Activated B cell treated with CpG ODN at 0.5 μM for 24 hours (primary cell): ENCODE measurements around the gene DGKB. TPM values are rescaled to one million over a fixed set of nuclear protein-coding genes. Genes with fewer than 3 reads are reported as not detected.

ENCODE experiments used
- ATAC-seq: fragments of 200-7000 bp; cut with Tn5 transposase; one replicate; pipeline ENCODE4 v1.10.0; 2021; ENCODE audit warnings: low read depth, mild to moderate bottlenecking, moderate library complexity
- CTCF ChIA-PET: fragments of 350-600 bp; sonication (Branson Sonifier 250); formaldehyde crosslinking; loops from one replicate; lab custom pipeline; 2021; ENCODE audit warnings: antibody characterized with exemption; lab: Charles Lee
- POLR2A ChIA-PET: fragments of 350-600 bp; sonication (Branson Sonifier 250); formaldehyde crosslinking; loops from one replicate; lab custom pipeline; 2021; ENCODE audit warnings: antibody characterized with exemption; lab: Charles Lee
- DNase-seq: peaks from one replicate; pipeline ENCODE4 v3.0.0; 2022
- H3K27ac Mint-ChIP-seq: one replicate; pipeline ENCODE4 v1.8.0; 2020; ENCODE audit warnings: mixed read lengths
- H3K27me3 Mint-ChIP-seq: one replicate; pipeline ENCODE4 v1.8.0; 2021; ENCODE audit warnings: mixed read lengths
- H3K36me3 Mint-ChIP-seq: one replicate; pipeline ENCODE4 v1.8.0; 2021; ENCODE audit warnings: low read depth, mixed read lengths
- H3K4me1 Mint-ChIP-seq: one replicate; pipeline ENCODE4 v1.8.0; 2021; ENCODE audit warnings: mixed read lengths
- H3K4me3 Mint-ChIP-seq: one replicate; pipeline ENCODE4 v1.8.0; 2020; ENCODE audit warnings: mild to moderate bottlenecking, mixed read lengths
- H3K9me3 Mint-ChIP-seq: one replicate; pipeline ENCODE4 v1.8.0; 2020; ENCODE audit warnings: mixed read lengths
- CTCF ChIP-seq: fragments of 200-600 bp; IDR thresholded peaks from one replicate; pipeline ENCODE4 v1.8.0; 2022; ENCODE audit warnings: antibody characterized with exemption, mild to moderate bottlenecking
- intact Hi-C: fragments of 100-400 bp; cut with micrococcal nuclease; formaldehyde crosslinking; loops from one replicate; pipeline ENCODE4 v1.15.1; 2024
- total RNA-seq: library from RNA; stranded (reverse); gene quantifications from 2 replicates; pipeline ENCODE4 v1.2.3, GENCODE V29; 2022

Gene DGKB
- total RNA-seq, 1 donor from 2014 or later, result not detected

GRCh38 chr7:14850039-14850438 lies 52.5 kb downstream of the DGKB start:
- H3K4me1 Mint-ChIP-seq, result no peaks in the 10 kb centered on the region
- intact Hi-C loops, result no loop called here
- DNase-seq, result no peak
- no peaks in the 10 kb centered on the region for H3K27me3 Mint-ChIP-seq
- ATAC-seq, result no peak
- no peak for TF ChIP-seq CTCF
- H3K4me3 Mint-ChIP-seq, result no peak overlapping the region
- H3K27ac Mint-ChIP-seq, result no peak overlapping the region
- POLR2A ChIA-PET, result no interaction called here
- peaks cover 7% of the 10 kb centered on the region for H3K9me3 Mint-ChIP-seq
- no peaks in the 10 kb centered on the region for H3K36me3 Mint-ChIP-seq
- CTCF ChIA-PET, result no interaction called here

GRCh38 chr7:14846405-14846804 lies 56.1 kb downstream of the DGKB start:
- ChIA-PET CTCF (no interaction called here), POLR2A (no interaction called here)
- Mint-ChIP-seq H3K4me3 (no peak overlapping the region), H3K9me3 (peaks cover 7% of the 10 kb centered on the region), H3K27me3 (no peaks in the 10 kb centered on the region), H3K4me1 (no peaks in the 10 kb centered on the region), H3K36me3 (no peaks in the 10 kb centered on the region), H3K27ac (no peak overlapping the region)
- no peak for DNase-seq
- intact Hi-C loops, result no loop called here
- no peak for ATAC-seq
- no peak for TF ChIP-seq CTCF

GRCh38 chr7:14843755-14844154 lies 58.8 kb downstream of the DGKB start:
- CTCF ChIA-PET, result no interaction called here
- Mint-ChIP-seq H3K27me3 (no peaks in the 10 kb centered on the region), H3K36me3 (no peaks in the 10 kb centered on the region), H3K4me1 (no peaks in the 10 kb centered on the region), H3K9me3 (peaks cover 2% of the 10 kb centered on the region), H3K27ac (no peak overlapping the region), H3K4me3 (no peak overlapping the region)
- POLR2A ChIA-PET, result no interaction called here
- intact Hi-C loops, result no loop called here
- ATAC-seq, result no peak
- DNase-seq, result no peak
- no peak for TF ChIP-seq CTCF

GRCh38 chr7:14842523-14842922 lies 60.0 kb downstream of the DGKB start:
- intact Hi-C loops, result no loop called here
- ATAC-seq, result no peak
- Mint-ChIP-seq H3K9me3 (peaks cover 2% of the 10 kb centered on the region), H3K27me3 (no peaks in the 10 kb centered on the region), H3K4me3 (no peak overlapping the region), H3K4me1 (no peaks in the 10 kb centered on the region), H3K36me3 (no peaks in the 10 kb centered on the region), H3K27ac (no peak overlapping the region)
- ChIA-PET CTCF (no interaction called here), POLR2A (no interaction called here)
- DNase-seq, result no peak
- TF ChIP-seq CTCF, result no peak

GRCh38 chr7:14841869-14842268 lies 60.7 kb downstream of the DGKB start:
- H3K27ac Mint-ChIP-seq, result no peak overlapping the region
- ChIA-PET CTCF (no interaction called here), POLR2A (no interaction called here)
- no peak for TF ChIP-seq CTCF
- H3K9me3 Mint-ChIP-seq, result peaks cover 2% of the 10 kb centered on the region
- DNase-seq (no peak), ATAC-seq (no peak)
- H3K36me3 Mint-ChIP-seq, result no peaks in the 10 kb centered on the region
- H3K4me3 Mint-ChIP-seq, result no peak overlapping the region
- no peaks in the 10 kb centered on the region for H3K27me3 Mint-ChIP-seq
- intact Hi-C loops, result no loop called here
- H3K4me1 Mint-ChIP-seq, result no peaks in the 10 kb centered on the region
